PFSK-1 (cell line): ENCODE measurements around the gene BLTP3A.

Experiments
- FOXP2 ChIP-seq: optimal IDR thresholded peaks from 2 replicates; pipeline ENCODE3; 2011; ENCODE audit warnings: borderline replicate concordance, control low read depth, inconsistent platforms; ENCODE audit not compliant: insufficient read depth; ENCODE audit errors: extremely low read length, extremely low read depth
- POLR2AphosphoS5 ChIP-seq: IDR thresholded peaks from 2 replicates; pipeline ENCODE4 v1.6.1; 2012; ENCODE audit warnings: low read depth, mild to moderate bottlenecking, control low read depth, low read length, moderate library complexity
- REST ChIP-seq, 2 experiments: IDR thresholded peaks; 2 replicates each; pipeline versions ENCODE4 v1.6.1 to v1.8.0; 2011 to 2012; ENCODE audit warnings: low read depth in 2 of 2, low read length in 2 of 2, control low read depth in 1 of 2, inconsistent platforms in 1 of 2, mild to moderate bottlenecking in 1 of 2, moderate library complexity in 1 of 2; ENCODE audit not compliant: insufficient read depth in 1 of 2
- SIN3A ChIP-seq: IDR thresholded peaks from 2 replicates; pipeline ENCODE4 v1.6.1; 2012; ENCODE audit warnings: mild to moderate bottlenecking, low read length, moderate library complexity, borderline replicate concordance; ENCODE audit not compliant: insufficient read depth
- TAF1 ChIP-seq: IDR thresholded peaks from 2 replicates; pipeline ENCODE4 v1.6.1; 2012; ENCODE audit warnings: low read length, control low read depth, borderline replicate concordance; ENCODE audit not compliant: insufficient read depth

The BLTP3A gene

GRCh38 chr6:34806738-34807453, 15.0 kb downstream of the BLTP3A start:
- TF ChIP-seq TAF1 (no peak), POLR2AphosphoS5 (no peak), FOXP2 (no peak), REST (IDR thresholded peaks at IDR 0.05; ENCODE audit: insufficient read depth in 1 of 2, low read depth in 2 of 2, low read length in 2 of 2) (no peak), SIN3A (no peak)

- no peak for TF ChIP-seq POLR2AphosphoS5
- no peak for TF ChIP-seq TAF1
- no peak for TF ChIP-seq SIN3A
- no peak for TF ChIP-seq FOXP2
- no peak for TF ChIP-seq REST (IDR thresholded peaks at IDR 0.05; ENCODE audit: insufficient read depth in 1 of 2, low read depth in 2 of 2, low read length in 2 of 2)
Observed at GRCh38 chr6:34810017-34810882, 18.4 kb downstream of the BLTP3A start.

GRCh38 chr6:34810936-34811632, 19.2 kb downstream of the BLTP3A start:
- no peak for TF ChIP-seq REST (IDR thresholded peaks at IDR 0.05; ENCODE audit: insufficient read depth in 1 of 2, low read depth in 2 of 2, low read length in 2 of 2)
- TF ChIP-seq FOXP2, result no peak
- no peak for TF ChIP-seq POLR2AphosphoS5
- no peak for TF ChIP-seq SIN3A
- TF ChIP-seq TAF1, result no peak

- TF ChIP-seq SIN3A (no peak), REST (IDR thresholded peaks at IDR 0.05; ENCODE audit: insufficient read depth in 1 of 2, low read depth in 2 of 2, low read length in 2 of 2) (no peak), TAF1 (no peak), POLR2AphosphoS5 (no peak), FOXP2 (no peak)
Observed at GRCh38 chr6:34813028-34813713, 21.3 kb downstream of the BLTP3A start.
